ENCODE measurements around the gene OLA1.
"Not testable (repeated sequence)": the region's sequence is repeated elsewhere in the genome, so short reads cannot be mapped to it uniquely, and the experiment has no call there.

DNA sequence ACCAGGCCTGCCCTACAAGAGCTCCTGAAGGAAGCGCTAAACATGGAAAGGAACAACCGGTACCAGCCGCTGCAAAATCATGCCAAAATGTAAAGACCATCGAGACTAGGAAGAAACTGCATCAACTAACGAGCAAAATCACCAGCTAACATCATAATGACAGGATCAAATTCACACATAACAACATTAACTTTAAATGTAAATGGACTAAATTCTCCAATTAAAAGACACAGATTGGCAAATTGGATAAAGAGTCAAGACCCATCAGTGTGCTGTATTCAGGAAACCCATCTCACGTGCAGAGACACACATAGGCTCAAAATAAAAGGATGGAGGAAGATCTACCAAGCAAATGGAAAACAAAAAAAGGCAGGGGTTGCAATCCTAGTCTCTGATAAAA, 21.9 kb upstream of the OLA1 start:
- TF ChIP-seq, protein P1, sequence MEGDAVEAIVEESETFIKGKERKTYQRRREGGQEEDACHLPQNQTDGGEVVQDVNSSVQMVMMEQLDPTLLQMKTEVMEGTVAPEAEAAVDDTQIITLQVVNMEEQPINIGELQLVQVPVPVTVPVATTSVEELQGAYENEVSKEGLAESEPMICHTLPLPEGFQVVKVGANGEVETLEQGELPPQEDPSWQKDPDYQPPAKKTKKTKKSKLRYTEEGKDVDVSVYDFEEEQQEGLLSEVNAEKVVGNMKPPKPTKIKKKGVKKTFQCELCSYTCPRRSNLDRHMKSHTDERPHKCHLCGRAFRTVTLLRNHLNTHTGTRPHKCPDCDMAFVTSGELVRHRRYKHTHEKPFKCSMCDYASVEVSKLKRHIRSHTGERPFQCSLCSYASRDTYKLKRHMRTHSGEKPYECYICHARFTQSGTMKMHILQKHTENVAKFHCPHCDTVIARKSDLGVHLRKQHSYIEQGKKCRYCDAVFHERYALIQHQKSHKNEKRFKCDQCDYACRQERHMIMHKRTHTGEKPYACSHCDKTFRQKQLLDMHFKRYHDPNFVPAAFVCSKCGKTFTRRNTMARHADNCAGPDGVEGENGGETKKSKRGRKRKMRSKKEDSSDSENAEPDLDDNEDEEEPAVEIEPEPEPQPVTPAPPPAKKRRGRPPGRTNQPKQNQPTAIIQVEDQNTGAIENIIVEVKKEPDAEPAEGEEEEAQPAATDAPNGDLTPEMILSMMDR (IDR thresholded peaks at IDR 0.05): not testable (repeated sequence)
- not testable (repeated sequence) for TF ChIP-seq POLR2A (IDR thresholded peaks at IDR 0.05)

Data from esophagus squamous epithelium (tissue), 4 donors.